ENCODE data around the gene SLC39A1. TPM values are rescaled to one million over a fixed set of nuclear protein-coding genes. Genes with fewer than 3 reads are reported as not detected.

SLC39A1 gene
- total RNA-seq, 1 donor from 2014 or later = 87.8 TPM

DNA sequence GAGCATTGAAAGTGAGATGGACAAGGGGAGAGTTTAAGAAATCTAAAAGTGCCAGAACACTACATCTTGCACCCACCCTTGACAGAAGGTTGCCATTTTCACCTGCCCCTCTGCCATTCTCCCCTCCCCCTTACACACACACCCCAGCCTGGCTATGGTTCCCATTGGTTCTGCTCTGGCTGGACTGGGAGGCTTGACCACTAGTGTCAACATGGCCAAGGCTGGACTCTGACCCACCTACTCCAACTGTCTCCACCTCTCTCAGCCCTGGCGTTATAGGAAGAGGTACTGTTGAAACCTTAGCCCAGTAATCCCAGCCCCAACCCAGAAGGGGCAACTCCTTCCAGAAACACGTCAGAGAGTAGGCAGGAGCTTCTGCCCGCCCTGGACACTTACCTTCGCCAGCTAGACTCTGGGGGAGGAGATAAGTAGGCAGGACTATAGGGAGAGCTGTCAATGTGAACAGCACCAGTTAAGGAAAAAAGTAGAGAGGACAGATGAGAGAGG lies 9.4 kb downstream of the SLC39A1 start:
- Mint-ChIP-seq H3K27me3 (ENCODE audit: low read depth) (no peaks in the 10 kb centered on the region), H3K27ac (ENCODE audit: unreplicated experiment) (no peak overlapping the region), H3K4me3 (ENCODE audit: unreplicated experiment) (no peak overlapping the region), H3K4me1 (ENCODE audit: low read depth) (peaks cover 25% of the 10 kb centered on the region), H3K9me3 (ENCODE audit: low read depth) (no peaks in the 10 kb centered on the region), H3K36me3 (ENCODE audit: low read depth) (peaks cover 20% of the 10 kb centered on the region)
- no peak for DNase-seq (ENCODE audit: low spot score)
- TF ChIP-seq CTCF (IDR thresholded peaks at IDR 0.05) = no peak

DNA sequence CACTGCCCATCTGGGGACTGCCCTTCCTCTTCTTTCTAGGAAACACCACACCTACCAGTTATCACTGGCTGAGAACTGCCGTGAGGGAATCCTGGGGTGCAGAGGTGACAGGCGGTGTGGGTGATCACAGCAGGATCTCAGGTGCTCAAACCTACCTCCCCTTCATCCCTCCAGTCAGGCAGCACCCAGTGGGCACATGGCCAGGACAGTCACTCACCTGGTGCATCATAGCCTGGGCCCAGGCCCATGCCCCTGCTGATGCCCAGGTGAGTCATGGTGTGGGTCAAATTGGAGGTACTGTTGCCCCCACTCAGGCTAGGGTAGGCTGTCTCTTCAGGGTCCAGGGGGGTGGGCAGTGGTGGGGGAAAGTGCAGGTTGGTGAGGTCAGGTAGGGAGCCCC lies 11.5 kb downstream of the SLC39A1 start:
- no peak for TF ChIP-seq CTCF (IDR thresholded peaks at IDR 0.05)
- Mint-ChIP-seq H3K4me3 (ENCODE audit: unreplicated experiment) (no peak overlapping the region), H3K27me3 (ENCODE audit: low read depth) (no peaks in the 10 kb centered on the region), H3K36me3 (ENCODE audit: low read depth) (peaks cover 23% of the 10 kb centered on the region), H3K27ac (ENCODE audit: unreplicated experiment) (no peak overlapping the region), H3K4me1 (ENCODE audit: low read depth) (peaks cover 13% of the 10 kb centered on the region), H3K9me3 (ENCODE audit: low read depth) (no peaks in the 10 kb centered on the region)
- DNase-seq (ENCODE audit: low spot score) = no peak

DNA sequence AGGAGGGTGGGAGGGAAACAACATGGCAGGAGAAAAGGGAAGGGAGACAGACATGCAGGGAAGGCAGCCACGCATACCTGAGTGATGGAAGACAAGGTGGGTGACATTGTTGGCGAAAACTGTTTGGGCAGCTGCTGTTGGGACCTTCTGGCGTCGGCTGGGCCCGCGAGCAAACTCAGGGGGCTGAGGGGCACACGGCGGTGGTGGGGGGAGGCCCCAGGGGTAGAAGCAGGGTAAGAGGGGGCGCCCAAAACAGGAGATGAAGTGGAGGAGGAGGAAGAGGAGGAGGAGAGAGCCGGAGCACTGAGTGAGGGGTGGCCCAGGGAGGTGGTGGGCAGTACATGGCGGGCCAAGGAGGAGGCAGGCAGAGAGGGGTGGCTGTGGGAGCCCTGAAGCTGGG lies 12.2 kb downstream of the SLC39A1 start:
- peaks cover 23% of the 10 kb centered on the region for H3K36me3 Mint-ChIP-seq (ENCODE audit: low read depth)

GRCh38 chr1:153946622-153947241 lies 16.6 kb downstream of the SLC39A1 start, which contains the start of gene DENND4B:
Gene DENND4B (minus strand): TSS chr1:153946718. CDS start chr1:153944374, 2,344 bp downstream.
- H3K4me1 Mint-ChIP-seq (ENCODE audit: low read depth) = peaks cover 17% of the 10 kb centered on the region
- no peaks in the 10 kb centered on the region for H3K9me3 Mint-ChIP-seq (ENCODE audit: low read depth)
- no peaks in the 10 kb centered on the region for H3K27me3 Mint-ChIP-seq (ENCODE audit: low read depth)
- TF ChIP-seq CTCF (IDR thresholded peaks at IDR 0.05) = peak; percentile 94
- H3K36me3 Mint-ChIP-seq (ENCODE audit: low read depth) = peaks cover 22% of the 10 kb centered on the region
- peak within 1 kb of the TSS; percentile 80 for H3K4me3 Mint-ChIP-seq (ENCODE audit: unreplicated experiment)
- peak within 1 kb of the TSS; percentile 83 for H3K27ac Mint-ChIP-seq (ENCODE audit: unreplicated experiment)
- peak; percentile 92 for DNase-seq (ENCODE audit: low spot score)

More for the DNA sequence above, 12.2 kb downstream of the SLC39A1 start:
- Mint-ChIP-seq H3K4me1 (ENCODE audit: low read depth) (peaks cover 9% of the 10 kb centered on the region), H3K27ac (ENCODE audit: unreplicated experiment) (no peak overlapping the region), H3K27me3 (ENCODE audit: low read depth) (no peaks in the 10 kb centered on the region), H3K9me3 (ENCODE audit: low read depth) (no peaks in the 10 kb centered on the region), H3K4me3 (ENCODE audit: unreplicated experiment) (no peak overlapping the region)
- no peak for DNase-seq (ENCODE audit: low spot score)
- TF ChIP-seq CTCF (IDR thresholded peaks at IDR 0.05) = no peak

- no peaks in the 10 kb centered on the region for H3K9me3 Mint-ChIP-seq (ENCODE audit: low read depth)
- H3K27ac Mint-ChIP-seq (ENCODE audit: unreplicated experiment) = peak overlapping the region; percentile 83
- H3K27me3 Mint-ChIP-seq (ENCODE audit: low read depth) = no peaks in the 10 kb centered on the region
- H3K4me1 Mint-ChIP-seq (ENCODE audit: low read depth) = peaks cover 17% of the 10 kb centered on the region
- H3K36me3 Mint-ChIP-seq (ENCODE audit: low read depth) = peaks cover 21% of the 10 kb centered on the region
- peak; percentile 72 for DNase-seq (ENCODE audit: low spot score)
- TF ChIP-seq CTCF (IDR thresholded peaks at IDR 0.05) = no peak
- peak overlapping the region; percentile 80 for H3K4me3 Mint-ChIP-seq (ENCODE audit: unreplicated experiment)
Measured at GRCh38 chr1:153945795-153946621, 17.3 kb downstream of the SLC39A1 start.
